GM10847 (cell line): Measurements from ENCODE around the gene LRRC40.
A peak's percentile ranks its signal among the peaks of the same experiment; 100 is the strongest.

Source experiments
- POLR2A ChIP-seq: IDR thresholded peaks from 2 replicates; pipeline ENCODE4 v1.6.1; 2011; ENCODE audit not compliant: insufficient read length; ENCODE audit errors: extremely low read depth

The LRRC40 gene

DNA sequence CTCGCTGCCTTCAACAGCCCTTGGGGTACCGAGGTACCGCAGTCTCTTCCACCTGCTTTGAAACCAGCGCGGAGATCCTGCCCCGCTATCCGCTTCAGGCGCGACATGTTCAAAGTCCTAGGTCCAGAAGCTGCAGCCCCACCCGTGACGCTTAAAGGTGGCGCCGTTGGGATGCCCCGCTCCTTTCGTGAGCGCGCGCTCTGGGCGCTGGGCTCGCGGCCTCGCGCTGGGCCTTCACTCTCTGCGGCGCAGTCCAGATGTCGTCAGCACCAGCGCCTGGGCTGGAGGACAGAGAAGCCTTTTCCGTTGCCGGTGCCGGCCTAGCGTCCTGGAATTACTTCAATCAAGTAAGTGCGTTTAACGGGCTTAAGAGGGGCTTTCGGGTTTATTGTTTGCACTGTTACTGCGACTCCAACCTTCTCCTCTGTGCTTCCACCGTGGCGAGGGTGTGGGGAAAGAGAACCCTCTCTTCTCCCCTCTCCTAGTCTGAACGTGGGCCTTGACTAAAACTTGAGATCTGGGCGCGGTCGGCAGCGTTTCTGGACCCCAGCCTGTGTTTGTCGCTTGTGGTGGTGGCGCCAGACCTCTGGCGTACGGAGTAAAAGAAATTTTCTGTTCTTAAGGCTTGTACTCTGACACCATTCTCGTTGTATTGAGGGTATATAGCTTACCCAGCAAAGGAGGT lies at the start of gene LRRC40:
LRRC40 (minus strand) TSS at position 146 of the 685 bp plus-strand sequence; CDS start at position 107, 39 bp downstream.
- TF ChIP-seq POLR2A, result peak; percentile 65

DNA sequence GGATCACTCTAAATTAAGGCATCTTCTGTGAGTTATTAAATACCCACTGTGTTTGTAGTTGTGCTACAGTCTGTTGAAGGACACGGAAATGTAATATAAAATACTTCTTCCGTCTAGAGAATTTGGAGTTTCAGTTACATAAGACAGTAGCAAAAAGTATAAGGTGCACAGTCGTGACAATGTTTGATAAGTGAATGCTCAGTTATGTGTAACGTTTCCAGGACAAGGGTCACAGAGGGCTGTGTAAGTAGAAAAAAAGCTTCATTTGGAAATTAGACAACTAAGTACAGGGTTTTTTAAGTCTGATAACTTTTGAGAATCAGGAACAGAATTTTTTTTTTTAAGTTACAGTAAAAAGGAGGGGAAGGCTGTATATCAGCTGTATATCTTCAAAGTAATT lies 43.4 kb upstream of the LRRC40 start:
- no peak for TF ChIP-seq POLR2A

DNA sequence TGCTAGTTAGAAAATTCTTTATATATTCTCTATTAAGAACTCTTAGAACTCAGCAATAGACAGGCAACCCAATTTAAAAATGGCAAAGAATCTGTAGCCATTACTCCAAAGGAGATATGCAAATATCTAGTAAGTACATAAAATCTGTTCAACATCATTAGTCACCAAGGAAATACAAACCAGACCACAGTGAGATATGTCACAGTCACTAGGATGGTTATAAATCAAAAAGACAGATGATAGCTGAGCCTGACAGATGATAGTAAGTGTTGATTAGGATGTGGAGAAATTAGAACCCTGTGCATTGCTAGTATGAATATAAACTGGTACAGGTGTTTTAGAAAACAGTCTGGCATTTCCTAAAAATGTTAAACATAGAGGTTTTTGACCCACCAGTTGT lies 42.4 kb upstream of the LRRC40 start:
- TF ChIP-seq POLR2A, result no peak

DNA sequence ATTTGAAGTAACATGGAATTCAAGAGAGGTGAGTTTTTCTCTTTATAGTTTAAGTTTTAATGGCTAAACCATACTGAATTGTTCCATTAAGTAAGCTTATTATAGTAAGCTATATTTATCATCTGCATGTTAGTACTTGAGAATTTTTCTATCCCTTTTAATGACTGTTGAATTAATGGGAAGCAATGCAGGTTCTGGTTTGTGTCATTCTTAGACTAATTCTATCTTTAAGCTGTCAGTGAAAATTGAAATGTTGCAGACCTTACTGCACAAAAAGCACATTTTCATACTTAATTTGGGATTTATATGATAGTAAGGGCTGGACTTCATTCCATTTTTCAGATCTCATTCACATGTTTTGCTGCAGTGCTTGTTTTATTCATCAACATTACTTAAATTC lies 41.7 kb upstream of the LRRC40 start:
- TF ChIP-seq POLR2A, result no peak

DNA sequence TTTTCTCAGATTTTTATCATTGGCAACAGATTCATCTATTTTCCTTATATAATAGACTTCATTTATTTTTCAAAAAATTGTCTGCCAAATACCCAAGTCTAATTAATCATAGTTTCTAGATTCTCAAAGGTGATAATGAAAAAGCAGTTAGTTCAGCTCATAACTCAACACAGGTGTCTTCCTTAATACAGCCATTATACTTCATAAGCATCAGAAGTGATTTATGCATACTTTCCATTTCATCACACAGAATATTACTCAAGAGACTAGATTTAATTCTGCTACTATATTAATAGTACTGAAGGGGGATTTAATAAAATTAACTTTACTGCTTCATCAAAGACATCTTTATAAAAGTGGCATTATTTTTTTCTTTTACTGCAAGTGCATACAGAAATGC lies 34.6 kb upstream of the LRRC40 start:
- TF ChIP-seq POLR2A, result no peak

DNA sequence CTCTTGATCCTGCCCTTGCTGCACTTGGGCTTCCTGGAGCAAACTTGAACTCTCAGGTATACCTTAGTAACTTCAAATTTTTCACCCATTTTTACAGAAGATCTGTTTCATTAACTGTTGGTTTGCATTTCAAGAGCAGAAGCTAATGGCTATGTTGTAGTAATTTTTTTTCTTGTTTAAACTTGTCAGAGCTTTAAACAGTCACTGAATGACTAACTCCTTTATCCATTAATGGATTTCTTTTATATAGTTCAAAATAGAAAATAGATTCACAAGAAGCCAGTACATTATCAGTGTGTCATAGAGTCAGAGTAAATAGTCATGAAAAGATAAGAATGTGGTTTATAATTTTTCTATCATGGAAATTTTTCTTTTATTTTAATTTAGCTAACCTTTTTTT lies 29.4 kb upstream of the LRRC40 start:
- no peak for TF ChIP-seq POLR2A

DNA sequence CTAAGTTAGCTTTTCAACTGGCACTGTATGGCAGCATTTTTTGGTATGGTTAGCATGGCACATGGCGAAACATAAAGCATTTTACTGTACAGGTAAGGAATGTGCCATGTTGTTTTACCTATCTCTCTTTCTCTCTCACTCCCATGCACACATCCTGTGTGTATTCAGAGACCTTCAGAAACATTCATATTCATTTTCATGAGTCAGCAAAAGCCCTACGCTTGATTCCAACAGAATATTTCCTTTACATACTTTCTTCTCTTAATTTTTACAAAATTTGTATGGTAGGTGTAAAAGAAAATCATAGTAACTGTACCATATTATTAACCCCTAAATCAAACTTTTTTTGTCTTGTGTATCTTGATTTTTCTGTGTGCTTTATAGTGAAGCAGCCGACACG lies 26.1 kb upstream of the LRRC40 start:
- TF ChIP-seq POLR2A, result no peak

DNA sequence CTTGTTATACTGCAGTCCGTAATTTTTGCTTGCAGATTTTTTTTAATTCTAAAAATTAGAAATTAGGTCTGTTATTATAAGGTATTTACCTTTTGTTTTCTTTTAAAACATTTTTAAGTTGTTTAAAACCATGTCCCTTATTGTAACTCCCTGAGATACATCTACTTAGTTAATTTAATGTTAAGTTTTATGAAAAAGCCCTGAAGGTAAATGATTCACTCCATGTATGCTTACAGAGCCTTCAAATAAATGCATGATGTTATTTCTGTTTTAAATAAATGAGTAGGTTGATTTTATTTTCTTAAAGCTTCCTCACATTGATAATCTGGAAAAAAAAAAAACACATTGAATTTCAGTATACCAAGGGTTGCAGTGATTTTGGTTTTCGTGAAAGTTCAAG lies 23.3 kb upstream of the LRRC40 start:
- no peak for TF ChIP-seq POLR2A

DNA sequence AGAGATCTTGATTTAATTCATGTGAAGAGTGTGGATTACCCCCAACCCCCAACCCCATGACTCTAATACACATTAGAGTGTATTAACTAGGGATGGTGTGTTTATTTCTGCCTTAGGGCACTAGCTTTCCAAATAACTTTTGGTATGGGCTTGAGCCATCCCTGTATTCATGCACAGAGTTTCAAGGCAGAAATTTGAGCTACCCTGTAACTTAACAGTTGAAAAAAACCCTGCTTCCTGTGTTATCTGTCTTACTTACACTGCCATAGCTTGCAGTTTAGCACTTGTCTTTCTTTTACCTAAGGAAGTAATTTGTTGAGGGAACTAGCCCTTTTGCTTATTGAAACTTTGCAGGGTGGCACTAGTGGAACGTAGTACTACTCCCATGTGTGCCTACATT lies 22.1 kb upstream of the LRRC40 start:
- TF ChIP-seq POLR2A, result no peak

DNA sequence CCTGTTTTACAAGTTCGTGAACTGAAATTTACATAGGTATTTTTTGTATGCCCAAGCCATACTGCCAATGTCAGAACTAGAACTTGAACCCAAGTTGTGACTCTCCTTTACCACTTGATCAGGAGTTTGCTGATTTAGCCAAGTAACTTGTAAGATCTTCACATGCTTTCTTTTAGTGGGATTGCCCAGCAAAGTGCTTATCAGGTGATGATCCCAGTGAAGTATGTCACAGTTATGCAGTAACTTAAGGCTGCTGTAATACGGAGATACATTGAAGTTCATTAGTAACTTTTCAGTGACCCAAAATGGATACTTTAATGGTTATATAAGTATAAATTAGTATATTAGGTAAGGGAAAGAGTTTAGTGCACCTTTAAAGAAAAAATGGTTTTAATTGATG lies 19.6 kb upstream of the LRRC40 start:
- TF ChIP-seq POLR2A, result no peak

DNA sequence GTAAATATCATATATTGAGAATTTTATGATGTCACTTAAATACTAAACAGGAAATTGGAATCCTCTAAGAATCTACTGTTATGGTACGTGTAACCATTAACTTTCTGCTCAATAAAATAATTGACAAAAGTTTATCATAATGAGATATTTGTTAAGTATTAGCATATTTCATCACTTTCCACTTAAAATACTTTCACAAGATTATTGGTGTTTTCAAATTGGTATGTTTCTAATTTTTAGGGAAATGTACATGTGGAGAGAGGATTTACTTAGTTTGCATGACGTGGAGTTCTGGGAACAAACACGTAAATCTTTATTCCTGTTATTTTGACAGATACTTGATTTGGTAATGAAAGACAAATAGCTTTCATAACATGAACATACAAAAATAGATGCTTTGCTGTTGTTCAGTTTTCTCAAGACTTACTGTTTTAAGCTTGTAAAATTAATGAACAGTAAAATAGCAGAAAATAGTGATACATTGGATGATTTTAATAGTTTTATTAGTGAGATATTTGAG lies 17.4 kb upstream of the LRRC40 start:
- TF ChIP-seq POLR2A, result no peak

DNA sequence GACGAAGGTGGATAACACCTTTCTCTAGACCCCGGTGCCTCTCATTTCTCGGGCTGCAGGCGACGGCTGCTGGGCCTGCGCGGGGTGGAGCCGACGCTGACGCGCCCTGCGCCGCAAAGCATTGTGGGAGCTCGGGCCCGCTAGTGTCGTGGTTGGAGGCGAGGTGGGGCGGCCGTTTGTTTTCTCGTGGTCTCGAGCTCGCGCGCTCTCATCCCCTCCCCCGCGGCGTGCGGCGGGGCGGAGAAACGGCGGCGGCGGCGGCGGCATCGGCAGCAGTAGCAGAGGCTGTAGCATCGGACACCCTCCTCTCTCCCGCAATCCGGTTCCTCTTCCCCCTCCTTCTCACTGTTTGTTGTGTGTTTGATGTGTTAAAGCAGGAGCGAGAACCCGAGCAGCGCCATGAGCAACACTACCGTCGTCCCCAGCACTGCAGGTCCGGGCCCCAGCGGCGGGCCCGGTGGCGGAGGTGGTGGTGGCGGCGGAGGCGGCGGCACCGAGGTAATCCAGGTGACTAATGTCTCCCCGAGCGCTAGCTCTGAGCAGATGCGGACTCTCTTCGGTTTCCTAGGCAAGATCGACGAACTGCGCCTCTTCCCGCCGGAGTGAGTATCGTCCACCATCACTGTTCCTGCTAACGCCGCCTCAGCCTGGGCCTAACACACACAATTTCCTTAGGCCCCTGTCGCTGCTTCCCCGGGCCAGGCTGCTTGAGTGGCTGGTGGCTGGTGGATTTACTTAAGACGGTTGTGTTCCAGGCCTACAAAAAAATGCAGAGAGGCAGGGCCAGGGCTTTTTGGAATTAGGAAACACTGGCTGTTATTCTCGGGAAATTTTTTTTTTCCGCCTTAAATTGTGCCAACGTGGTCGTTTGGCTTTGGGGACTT lies 16.1 kb upstream of the LRRC40 start, which contains the start of gene SRSF11:
SRSF11 (plus strand) TSS at position 143 of the 884 bp plus-strand sequence; CDS start at position 400, 257 bp downstream.
- peak; percentile 91 for TF ChIP-seq POLR2A

DNA sequence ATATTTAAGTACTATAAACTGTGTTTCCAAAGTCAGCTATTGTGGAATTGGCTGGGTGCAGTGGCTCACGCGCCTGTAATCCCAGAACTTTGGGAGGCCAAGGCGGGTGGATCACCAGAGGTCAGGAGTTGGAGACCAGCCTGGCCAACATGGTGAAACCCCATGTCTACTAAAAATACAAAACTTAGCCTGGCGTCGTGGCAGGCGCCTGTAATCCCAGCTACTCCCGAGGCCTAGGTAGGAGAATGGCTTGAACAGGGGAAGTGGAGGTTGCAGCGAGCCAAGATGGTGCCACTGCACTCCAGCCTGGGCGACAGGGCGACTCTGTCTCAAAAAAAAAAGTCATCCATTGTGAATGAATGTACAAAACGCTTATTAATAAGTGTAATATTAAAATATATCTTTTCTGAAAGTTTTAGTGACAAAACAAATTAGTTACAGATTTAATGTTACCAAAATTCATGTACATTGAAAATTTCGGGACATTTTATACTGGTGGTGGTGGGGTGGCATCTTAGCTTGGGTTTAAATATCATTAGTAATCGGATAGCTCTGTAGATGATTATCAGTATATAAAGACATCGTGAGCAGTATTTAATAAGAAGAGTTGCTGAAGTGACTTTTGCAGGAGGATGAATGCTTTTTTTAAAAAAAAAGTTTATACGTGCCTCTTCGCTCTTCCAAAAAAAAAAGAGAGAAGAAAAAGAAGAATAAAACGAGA lies 15.3 kb upstream of the LRRC40 start:
- no peak for TF ChIP-seq POLR2A

DNA sequence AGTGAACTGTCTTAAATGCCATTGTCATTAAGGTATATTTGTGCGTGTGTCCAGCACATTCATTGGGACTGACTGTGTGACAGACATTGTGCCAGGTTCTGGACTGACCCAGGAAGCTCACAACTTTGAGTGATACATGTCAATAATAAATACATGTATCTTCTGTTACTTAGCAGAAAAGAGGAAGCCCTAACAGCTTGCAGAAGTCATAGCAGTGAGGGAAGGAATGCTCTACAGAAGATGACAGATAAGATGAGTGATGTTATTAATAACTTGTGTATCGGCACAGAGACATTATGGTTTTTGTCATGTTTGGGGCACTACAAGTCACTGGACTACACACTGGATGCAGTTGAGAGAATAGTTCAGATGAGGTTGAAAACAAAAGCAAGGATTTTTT lies 14.6 kb upstream of the LRRC40 start:
- no peak for TF ChIP-seq POLR2A

DNA sequence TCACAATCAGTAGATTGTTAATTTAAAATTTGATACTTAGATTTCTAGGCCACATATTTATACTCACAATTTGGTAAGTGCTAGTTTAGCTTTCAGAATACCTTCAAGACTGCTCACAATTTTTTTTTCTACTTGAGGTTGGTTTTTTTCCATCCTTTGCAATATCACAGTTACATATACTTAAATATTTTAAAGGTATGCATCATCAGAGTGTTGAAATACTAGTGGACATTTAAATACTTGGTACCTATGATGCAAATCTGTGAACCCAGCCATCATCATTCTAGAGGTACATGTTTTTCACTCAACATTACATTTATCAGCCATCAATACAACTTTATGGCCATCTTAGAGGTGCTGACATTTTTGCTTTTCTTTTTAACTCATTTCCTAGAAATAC lies 6.2 kb upstream of the LRRC40 start:
- TF ChIP-seq POLR2A, result no peak
